ENCODE results near the gene CPN2. TPM values are rescaled to one million over a fixed set of nuclear protein-coding genes. Genes with fewer than 3 reads are reported as not detected.

CPN2 gene
- total RNA-seq, 1 experiment from 2014 or later = 0.09 TPM

DNA sequence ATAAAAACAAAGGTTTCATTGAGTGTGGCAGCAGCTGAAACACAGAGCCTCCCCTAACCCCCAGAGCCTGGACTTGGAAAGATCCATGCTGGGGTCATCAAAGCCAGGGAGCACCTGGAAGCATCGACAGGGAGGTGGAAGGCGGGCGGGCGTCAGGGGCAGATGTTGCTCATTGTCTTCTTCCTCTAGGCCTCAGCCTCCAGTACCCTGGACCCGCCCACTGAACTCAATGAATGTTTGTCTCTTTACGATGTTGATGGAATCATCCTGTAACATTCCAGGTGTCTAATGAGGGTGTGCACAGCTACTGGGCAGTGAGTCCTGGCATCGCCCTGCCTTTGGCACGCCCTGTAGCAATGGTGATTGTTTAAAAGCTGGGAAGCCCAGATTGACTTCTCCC lies 38.1 kb upstream of the CPN2 start (continued):
- no peak for TF ChIP-seq ZNF423 (CRISPR knock-in tag; IDR thresholded peaks at IDR 0.05)

DNA sequence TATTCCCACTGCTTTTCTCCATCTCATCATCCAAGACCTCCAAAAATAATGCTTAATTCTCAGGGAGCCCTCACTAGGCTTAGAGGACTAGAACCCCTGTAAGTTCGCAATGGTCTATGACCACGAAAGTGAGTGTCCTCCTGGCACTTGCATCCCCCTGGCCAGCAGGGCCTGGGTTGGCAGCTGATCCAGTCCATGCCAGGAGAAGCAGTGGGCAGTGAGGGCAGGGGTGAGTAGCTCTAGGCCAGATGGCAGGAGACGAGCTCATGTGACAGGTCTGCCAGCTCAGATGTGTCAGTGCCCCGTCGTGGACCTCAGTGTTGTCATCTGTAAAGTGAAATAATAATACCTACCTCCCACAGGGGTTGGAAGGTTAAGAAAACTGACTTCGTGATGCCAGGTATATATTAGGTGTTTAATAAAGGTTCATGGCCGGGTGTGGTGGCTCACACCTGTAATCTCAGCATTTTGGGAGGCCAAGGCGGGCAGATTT lies 36.8 kb upstream of the CPN2 start:
- ChIA-PET POLR2A (no interaction called here), CTCF (no interaction called here)
- TF ChIP-seq CREB1 (CRISPR knock-in tag; IDR thresholded peaks at IDR 0.05) = no peak
- TF ChIP-seq TP53 (CRISPR knock-in tag; IDR thresholded peaks at IDR 0.05) = no peak
- TF ChIP-seq ZNF121 (CRISPR knock-in tag; IDR thresholded peaks at IDR 0.05) = no peak
- no peak for TF ChIP-seq IRF2 (CRISPR knock-in tag; IDR thresholded peaks at IDR 0.05; ENCODE audit: borderline replicate concordance, low read depth)
- TF ChIP-seq, protein P1, sequence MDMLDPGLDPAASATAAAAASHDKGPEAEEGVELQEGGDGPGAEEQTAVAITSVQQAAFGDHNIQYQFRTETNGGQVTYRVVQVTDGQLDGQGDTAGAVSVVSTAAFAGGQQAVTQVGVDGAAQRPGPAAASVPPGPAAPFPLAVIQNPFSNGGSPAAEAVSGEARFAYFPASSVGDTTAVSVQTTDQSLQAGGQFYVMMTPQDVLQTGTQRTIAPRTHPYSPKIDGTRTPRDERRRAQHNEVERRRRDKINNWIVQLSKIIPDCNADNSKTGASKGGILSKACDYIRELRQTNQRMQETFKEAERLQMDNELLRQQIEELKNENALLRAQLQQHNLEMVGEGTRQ (CRISPR knock-in tag; IDR thresholded peaks at IDR 0.05) = no peak
- TF ChIP-seq, protein P2, sequence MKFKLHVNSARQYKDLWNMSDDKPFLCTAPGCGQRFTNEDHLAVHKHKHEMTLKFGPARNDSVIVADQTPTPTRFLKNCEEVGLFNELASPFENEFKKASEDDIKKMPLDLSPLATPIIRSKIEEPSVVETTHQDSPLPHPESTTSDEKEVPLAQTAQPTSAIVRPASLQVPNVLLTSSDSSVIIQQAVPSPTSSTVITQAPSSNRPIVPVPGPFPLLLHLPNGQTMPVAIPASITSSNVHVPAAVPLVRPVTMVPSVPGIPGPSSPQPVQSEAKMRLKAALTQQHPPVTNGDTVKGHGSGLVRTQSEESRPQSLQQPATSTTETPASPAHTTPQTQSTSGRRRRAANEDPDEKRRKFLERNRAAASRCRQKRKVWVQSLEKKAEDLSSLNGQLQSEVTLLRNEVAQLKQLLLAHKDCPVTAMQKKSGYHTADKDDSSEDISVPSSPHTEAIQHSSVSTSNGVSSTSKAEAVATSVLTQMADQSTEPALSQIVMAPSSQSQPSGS (CRISPR knock-in tag; IDR thresholded peaks at IDR 0.05; ENCODE audit: borderline replicate concordance, low read depth) = no peak
- TF ChIP-seq ELF4 (CRISPR knock-in tag; IDR thresholded peaks at IDR 0.05; ENCODE audit: low read depth) = no peak
- H3K27ac Mint-ChIP-seq = no peak overlapping the region
- no peak for DNase-seq (ENCODE audit: low spot score)
- H3K36me3 Mint-ChIP-seq = peaks cover 9% of the 10 kb centered on the region
- H3K9me3 Mint-ChIP-seq = peaks cover 23% of the 10 kb centered on the region
- H3K4me1 Mint-ChIP-seq = peaks cover 19% of the 10 kb centered on the region
- ATAC-seq = no peak
- H3K27me3 Mint-ChIP-seq (ENCODE audit: low read depth) = peaks cover 8% of the 10 kb centered on the region; the same call in 1 of the 2 replicates
- H3K4me3 Mint-ChIP-seq = no peak overlapping the region

DNA sequence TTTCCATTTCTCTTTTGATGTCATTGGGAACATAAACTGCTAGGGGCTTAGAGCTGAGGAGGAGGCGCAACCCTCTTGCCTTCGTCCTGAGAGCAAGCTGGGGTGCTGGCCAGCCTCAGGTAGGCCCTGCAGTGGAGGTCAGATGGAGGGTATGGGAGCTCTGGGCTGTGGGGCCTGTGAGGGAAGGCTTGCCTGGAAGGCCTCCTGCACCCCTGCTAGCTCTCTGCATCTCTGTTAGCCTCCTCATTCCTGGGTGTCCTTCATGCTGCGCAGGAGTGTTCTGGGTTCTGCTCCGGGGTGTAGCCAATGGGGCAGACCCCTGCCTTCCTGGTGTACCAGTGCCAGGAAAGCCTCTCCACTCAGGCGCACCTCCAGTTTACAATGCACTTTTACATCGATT lies 36.1 kb upstream of the CPN2 start:
- Mint-ChIP-seq H3K9me3 (peaks cover 23% of the 10 kb centered on the region), H3K36me3 (peaks cover 9% of the 10 kb centered on the region), H3K4me1 (peaks cover 26% of the 10 kb centered on the region), H3K27ac (no peak overlapping the region), H3K27me3 (ENCODE audit: low read depth) (peaks cover 8% of the 10 kb centered on the region; the same call in 1 of the 2 replicates), H3K4me3 (no peak overlapping the region)
- CTCF ChIA-PET = no interaction called here
- TF ChIP-seq, protein P3, sequence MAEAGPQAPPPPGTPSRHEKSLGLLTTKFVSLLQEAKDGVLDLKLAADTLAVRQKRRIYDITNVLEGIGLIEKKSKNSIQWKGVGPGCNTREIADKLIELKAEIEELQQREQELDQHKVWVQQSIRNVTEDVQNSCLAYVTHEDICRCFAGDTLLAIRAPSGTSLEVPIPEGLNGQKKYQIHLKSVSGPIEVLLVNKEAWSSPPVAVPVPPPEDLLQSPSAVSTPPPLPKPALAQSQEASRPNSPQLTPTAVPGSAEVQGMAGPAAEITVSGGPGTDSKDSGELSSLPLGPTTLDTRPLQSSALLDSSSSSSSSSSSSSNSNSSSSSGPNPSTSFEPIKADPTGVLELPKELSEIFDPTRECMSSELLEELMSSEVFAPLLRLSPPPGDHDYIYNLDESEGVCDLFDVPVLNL (CRISPR knock-in tag; IDR thresholded peaks at IDR 0.05; ENCODE audit: borderline replicate concordance, low read depth) = no peak
- TF ChIP-seq NR3C1 (CRISPR knock-in tag; conservative IDR thresholded peaks at IDR 0.05; ENCODE audit: low read depth) = no peak
- TF ChIP-seq, protein P4, sequence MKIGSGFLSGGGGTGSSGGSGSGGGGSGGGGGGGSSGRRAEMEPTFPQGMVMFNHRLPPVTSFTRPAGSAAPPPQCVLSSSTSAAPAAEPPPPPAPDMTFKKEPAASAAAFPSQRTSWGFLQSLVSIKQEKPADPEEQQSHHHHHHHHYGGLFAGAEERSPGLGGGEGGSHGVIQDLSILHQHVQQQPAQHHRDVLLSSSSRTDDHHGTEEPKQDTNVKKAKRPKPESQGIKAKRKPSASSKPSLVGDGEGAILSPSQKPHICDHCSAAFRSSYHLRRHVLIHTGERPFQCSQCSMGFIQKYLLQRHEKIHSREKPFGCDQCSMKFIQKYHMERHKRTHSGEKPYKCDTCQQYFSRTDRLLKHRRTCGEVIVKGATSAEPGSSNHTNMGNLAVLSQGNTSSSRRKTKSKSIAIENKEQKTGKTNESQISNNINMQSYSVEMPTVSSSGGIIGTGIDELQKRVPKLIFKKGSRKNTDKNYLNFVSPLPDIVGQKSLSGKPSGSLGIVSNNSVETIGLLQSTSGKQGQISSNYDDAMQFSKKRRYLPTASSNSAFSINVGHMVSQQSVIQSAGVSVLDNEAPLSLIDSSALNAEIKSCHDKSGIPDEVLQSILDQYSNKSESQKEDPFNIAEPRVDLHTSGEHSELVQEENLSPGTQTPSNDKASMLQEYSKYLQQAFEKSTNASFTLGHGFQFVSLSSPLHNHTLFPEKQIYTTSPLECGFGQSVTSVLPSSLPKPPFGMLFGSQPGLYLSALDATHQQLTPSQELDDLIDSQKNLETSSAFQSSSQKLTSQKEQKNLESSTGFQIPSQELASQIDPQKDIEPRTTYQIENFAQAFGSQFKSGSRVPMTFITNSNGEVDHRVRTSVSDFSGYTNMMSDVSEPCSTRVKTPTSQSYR (CRISPR knock-in tag; IDR thresholded peaks at IDR 0.05) = no peak
- TF ChIP-seq, protein P5, sequence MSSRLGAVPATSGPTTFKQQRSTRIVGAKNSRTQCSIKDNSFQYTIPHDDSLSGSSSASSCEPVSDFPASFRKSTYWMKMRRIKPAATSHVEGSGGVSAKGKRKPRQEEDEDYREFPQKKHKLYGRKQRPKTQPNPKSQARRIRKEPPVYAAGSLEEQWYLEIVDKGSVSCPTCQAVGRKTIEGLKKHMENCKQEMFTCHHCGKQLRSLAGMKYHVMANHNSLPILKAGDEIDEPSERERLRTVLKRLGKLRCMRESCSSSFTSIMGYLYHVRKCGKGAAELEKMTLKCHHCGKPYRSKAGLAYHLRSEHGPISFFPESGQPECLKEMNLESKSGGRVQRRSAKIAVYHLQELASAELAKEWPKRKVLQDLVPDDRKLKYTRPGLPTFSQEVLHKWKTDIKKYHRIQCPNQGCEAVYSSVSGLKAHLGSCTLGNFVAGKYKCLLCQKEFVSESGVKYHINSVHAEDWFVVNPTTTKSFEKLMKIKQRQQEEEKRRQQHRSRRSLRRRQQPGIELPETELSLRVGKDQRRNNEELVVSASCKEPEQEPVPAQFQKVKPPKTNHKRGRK (CRISPR knock-in tag; IDR thresholded peaks at IDR 0.05; ENCODE audit: borderline replicate concordance) = no peak
- TF ChIP-seq KAT7 (CRISPR knock-in tag; IDR thresholded peaks at IDR 0.05; ENCODE audit: borderline replicate concordance) = no peak
- no peak for TF ChIP-seq HMGA2 (CRISPR knock-in tag; IDR thresholded peaks at IDR 0.05)
- ATAC-seq = no peak
- no peak for DNase-seq (ENCODE audit: low spot score)
- POLR2A ChIA-PET = interaction anchor here (0.7 kb wide), 1 partner anchor 367 kb away, joined by 3 read pairs; no protein-coding TSS in a partner anchor

Measured in WTC11 (cell line).